NCI-H146 (cell line): Measurements from ENCODE around the gene DGKG.

Experiments
- DNase-seq: peaks from one replicate; lab custom pipeline; 2025; lab: John Stamatoyannopoulos, UW

The DGKG gene

DNA sequence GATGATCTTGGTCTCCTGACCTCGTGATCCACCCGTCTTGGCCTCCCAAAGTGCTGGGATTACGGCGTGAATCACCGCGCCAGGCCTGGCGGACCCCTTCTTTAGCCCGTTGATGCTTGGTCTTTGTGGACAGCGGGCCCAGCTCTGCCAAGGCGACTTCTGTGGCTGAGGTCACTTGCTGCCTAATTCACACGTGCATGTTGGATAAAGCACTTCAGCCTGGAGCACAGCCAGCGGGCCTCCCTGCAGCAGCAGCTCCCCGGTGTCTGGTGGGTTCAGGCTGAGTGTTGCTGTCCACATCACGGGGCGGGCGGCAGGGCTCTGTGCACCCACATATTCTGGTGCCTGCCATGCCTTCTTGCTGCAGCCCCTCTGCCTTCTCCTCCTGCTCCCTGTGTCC, 88.4 kb downstream of the DGKG start:
- no peak for DNase-seq

DNA sequence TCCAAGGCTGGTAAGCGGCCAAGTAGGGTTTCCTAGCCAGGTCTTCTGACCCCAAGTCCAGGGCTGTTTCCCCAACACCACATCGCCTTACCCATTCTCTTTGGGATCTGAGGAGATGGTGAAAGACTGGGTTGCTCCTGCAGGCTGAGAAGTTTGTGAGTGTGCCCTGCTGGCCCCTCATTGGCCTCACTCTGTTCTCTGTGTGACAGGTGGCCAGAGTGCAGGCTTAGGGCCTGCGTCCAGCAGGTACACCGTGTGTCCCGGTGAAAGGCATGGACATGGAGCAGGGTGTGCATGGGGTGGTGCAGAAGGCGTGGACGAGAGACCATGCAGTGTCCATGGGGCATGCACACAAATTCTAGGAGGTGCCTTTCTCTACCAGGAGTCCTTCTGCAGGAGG, 91.3 kb downstream of the DGKG start:
- DNase-seq: no peak

DNA sequence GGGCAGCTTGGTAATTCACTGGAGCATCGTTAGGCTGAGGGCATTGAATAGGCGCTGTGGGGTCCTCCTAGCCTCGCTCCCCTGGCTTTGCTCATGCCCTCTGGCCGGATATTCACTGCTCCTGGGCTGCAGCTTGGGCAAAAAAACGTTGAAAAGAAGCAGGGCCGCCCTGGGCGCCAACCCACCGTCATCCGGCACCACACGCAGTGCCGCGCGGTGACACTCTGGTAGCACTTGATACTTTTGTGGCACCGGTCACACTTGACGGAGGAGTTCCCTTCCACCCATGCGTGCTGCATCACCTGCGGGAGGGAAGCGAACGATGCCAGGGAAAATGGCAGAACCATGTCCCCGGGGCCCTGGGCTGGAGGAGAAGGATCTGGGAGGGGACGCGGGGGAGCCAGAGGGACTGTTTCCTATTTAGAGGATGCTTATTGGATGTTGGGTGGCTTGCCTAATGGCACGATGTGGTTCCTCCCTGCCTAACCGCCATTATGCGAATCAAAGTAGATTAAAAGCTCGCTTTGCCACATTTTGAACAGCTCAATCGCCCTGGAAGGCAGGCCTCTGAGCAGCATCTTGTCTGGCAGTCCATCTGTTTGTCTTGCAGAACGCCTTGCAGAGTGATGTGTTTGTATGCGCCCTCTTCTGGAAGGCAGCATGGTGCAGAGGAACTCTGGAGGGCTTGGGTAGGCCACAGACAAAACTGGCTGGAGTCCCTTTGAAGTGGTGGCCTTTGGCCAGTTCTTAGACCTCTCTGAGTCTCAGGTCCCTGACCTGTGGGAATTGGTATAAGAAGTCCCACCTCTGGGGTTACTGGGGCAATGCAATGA, 93.2 kb downstream of the DGKG start:
- no peak for DNase-seq

DNA sequence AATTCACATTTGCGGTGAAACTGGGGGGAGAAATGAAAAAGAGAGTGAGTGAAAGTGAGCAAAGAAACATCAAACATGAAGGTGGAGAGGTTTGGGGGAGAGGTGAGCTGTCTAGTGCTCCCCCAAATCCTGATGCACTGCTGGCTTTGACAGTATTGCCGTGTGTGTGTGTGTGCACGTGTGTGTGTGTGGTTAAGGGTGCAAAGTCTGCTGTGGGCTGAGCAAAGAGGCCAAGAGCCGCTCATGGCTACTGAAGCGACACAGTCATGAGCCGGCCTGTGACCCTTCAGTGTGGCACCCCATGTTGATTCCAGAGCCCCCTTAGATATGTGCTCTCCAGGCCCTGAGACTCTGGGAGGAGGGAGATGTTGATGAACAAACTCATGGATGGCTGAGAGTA, 94.3 kb downstream of the DGKG start:
- DNase-seq: no peak

DNA sequence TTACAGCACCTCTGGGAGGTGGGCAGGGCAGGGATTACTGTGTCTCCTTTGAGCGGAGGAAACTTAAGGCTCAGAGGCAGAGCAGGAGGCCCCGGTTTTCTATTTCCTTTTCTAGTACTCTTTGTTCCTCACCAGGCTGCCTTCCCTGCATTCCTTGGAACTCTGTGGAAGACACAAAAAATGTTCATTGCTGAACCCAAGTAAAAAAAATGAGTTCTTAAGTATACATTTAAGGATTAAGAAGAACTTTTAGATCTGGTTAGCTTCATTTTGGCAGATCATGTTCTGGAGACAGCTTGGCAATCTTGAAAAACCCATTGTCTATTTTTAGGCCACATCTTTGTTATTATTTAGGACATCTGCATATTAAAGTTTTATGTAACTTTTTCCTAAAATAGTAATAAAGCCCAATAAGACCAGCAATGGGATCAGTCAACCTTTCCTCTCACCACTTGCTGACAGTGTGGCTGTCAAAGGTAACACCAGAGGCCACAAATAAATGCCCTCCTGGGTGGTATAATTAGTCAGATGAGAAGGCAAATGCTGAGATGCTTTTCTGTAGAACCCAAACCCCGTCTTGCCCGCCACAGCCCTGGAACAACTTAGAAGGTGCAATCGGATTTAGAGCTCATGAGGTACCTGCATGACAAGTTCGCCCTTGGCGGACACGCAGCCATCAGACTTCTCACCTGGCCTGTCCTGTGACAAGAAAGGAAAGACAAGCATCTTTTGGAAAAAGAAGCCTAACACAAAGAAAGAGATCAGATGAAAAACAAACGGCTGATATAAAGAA, 97.2 kb downstream of the DGKG start:
- no peak for DNase-seq

DNA sequence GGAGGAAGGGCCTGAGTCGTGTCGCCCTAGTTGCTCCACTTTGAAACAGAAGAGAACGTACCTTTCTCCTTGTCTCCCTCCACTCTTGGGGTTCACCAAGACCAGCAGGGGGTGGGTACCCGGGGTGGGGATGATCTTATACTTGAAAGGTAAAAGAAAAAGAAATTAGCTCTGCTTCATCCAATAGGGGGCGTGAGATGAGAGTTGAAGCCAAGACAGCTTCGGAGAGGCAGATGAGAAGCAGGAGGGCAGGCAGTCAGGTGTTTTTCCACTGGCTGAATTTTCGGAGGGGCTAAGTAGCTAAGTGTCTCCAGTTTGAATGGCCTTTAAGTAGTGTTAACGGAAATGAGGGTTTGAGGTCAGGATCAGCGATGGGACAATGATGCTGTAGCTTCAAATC, 100.4 kb downstream of the DGKG start:
- no peak for DNase-seq

DNA sequence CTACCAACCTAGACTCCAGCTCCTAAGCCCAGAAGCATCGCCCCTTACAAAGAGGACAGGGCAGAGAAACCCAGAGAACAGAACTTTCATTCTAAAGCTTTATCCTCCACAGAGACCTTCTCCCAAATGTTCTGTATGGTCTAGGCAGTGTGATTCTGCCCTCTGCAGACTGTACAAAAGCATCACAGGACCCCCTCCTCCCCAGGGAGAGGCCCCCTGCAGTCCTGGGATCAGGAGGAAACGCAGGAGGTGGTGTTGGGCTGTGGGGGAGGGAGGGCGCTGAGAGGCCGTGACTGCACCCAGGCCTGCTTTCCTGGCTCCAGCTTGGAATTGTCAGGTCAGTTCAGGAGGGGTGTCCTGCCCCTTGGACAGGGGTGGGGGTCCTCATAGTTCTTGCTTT, 101.3 kb downstream of the DGKG start:
- DNase-seq: no peak

DNA sequence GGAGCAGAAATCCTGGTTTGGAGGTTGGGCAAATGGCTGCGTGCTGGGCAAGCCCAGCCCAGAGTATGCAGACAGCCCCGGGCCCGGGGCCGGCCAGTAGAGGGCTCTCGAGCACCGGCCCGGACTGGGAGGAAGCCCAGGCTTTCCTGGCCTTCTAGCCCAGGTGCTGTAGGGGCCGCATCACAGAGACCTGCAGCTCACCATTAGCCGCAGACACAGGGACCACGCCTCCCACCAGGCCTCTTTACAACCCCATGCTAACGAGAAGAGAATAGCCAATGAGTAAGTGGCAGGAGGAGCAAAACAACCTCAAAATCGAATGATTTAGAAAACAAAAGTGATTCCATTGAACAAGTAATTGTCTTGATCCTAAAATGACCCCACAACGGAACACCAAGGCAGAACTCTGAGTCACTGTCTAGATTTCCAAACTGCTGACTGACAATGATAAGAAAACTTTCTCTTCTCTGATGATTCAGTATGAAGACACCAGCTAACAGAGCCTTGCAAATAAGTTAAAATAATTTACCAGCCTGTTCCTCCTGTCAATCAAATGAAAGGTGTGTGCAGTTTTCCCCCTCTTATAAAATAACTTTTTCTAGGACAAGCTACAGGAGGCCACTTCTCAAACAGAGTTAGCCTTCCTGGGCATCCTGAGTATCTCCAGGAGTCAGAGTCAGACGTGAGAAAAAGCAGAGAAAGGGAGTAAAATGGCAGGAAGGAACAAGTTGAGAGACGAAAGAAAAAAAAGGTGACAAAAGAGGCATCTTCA, 102.2 kb downstream of the DGKG start:
- peak; percentile 70 for DNase-seq

DNA sequence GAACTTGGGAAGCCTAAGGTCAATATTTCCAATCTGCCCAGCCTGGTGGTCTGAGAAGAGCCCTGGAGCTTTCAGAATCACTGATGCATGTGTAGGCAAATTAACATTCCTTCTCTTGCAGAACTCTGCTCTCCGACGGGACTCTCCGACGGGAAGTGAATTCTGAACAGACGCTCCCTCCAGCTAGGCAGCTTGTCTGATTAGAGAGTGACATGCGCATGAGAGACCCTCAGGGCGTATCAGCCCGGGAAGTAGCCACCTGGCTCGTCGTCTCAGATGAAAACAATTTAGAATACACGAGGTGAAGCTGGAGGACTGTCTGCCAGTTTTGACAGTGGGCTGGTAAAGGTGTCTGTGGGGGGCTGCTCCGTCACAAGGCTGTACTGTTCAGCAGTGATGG, 103.1 kb downstream of the DGKG start:
- no peak for DNase-seq

DNA sequence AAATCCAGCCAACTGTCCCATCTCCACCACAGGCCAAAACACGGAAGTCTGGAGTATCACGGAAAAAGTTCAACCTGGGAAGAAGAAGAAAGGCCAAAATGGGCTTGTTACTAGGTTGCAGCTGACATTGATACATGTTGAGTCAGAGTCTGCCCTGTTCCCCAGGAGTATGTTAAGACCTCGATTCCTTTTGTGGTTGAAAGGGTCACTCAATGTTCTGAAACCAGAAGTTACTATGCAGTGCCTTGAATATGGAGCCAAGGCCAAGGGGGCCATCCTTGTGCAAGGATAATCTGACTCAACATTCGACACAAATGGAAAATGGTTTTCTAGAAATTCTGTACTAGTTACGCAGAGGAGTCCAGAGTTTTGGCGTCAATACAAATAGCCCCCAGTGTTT, 104.2 kb downstream of the DGKG start:
- no peak for DNase-seq

DNA sequence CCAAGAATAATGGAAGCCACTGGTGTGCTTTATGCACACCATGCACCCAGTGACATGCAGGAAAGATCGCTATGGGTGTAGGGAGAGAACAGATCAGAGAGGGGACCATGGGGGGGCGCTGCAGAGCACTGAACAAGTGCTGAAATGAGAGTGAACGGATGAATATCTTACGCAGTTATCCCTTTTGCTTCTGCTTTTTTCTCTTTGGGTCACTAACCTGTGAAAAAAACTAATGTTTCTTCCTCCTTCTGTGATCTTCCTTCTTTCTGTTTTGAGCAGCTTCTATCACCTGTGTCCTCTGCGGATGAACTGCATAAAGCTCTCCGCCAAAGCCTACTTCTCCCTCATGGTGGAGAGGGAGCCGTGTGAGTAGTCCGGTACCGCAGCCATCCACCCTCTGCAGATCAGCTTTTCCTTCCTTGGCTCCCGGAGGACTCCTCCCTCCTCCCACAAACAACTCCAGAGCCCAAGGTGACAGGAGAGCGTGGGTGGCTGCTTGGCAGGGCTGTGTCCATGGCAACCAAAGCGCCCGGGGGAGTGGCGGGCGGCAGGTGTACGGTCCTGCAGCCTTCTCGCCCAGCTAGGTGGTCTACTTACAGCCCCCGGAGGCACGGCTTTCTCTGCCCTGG, 106.2 kb downstream of the DGKG start:
- DNase-seq: peak; percentile 45

DNA sequence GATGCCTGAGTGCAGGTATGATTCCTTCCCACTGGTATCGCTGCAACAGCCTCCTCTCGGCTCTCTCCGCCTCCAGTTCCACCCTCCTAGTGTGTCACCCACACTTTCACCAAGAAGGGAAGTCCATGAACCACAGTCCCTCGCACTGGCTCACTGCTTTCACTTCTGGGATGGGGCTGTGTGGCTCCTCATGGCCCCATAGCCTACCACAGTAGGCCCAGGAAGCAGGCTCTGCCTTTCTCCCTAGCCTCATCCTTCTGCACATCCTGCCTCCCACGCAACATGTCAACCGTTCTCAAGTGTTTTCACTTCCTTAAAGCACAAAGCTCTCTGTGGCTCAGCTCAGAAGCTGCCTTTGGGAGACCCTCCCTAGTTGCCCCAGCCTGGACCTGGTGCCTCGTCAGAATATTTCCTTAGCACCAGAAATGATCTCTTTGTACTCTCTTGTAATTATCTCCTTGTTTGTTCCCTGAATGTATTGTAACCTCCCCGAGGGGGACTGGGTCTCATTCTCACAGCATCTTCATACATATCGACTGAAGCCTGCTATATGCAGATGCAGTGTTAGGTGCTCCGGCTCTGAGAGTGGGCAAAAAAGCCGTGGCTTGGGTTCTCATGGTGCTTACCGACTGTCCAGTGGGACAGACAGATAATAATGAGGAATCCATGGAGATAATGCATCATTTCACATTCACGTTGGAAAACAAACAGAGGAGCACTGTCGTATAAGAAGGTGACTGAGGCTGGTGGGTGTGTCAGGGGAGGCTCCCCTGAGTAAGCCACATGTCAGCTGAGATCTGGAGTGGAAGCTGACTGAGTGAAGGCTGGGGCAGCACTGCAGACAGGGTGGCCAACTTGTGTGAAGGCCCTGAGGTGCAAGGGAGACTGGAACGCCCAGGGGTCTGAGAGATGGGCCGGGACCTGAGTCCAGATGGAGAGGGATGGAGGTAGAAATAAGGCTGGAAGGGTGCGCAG, 107.1 kb downstream of the DGKG start:
- no peak for DNase-seq

DNA sequence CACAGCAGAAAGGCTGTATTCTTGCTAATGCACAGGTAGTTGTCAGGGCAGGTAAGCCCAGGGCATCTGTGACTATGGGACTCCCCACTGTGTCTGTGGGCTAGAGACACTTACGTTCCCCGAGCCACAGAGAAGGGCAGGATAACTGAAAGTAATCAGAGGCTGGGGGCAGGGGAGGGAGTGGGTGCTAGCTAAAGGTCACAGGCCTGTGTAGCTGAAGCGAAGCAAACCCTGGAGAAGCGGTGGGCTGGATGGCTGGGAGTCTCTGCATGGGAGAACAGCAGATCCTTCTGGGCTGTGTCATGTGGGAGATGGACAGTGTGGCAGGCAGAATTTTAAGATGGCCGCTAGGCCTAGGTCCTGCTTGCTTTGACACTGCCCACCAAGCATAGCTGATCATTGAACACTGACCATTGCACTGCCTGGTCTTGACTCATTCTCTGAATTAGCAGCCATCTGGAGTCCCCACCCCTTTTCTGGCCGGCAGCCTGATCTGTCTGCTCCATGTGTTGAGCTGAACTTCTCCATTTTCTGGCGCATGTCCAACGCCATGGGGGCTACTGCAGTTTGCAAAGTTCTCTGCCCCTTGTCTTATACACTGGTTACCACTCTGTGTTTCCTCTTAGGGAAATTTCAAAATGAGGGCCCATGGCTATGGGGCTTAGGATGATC, 110.0 kb downstream of the DGKG start:
- DNase-seq: no peak

DNA sequence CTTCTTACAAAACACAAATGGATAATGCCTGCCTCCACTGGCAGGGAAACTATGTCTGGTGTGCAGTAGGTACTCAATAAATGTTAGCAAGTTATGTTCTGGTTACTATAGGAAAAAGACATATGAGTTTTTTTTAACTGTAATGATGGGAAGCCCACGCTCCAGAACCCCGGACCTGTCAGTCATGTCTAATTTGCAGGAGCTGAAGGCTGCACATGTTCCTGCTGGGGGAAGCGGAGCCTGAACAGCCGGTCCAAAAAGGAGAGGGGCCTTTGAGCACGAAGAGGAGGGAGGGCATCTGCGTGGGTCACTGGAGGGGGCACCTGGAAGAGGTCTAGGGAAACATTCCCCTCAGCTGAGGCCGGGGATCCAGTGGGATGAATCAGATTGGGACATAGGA, 113.2 kb downstream of the DGKG start:
- no peak for DNase-seq

DNA sequence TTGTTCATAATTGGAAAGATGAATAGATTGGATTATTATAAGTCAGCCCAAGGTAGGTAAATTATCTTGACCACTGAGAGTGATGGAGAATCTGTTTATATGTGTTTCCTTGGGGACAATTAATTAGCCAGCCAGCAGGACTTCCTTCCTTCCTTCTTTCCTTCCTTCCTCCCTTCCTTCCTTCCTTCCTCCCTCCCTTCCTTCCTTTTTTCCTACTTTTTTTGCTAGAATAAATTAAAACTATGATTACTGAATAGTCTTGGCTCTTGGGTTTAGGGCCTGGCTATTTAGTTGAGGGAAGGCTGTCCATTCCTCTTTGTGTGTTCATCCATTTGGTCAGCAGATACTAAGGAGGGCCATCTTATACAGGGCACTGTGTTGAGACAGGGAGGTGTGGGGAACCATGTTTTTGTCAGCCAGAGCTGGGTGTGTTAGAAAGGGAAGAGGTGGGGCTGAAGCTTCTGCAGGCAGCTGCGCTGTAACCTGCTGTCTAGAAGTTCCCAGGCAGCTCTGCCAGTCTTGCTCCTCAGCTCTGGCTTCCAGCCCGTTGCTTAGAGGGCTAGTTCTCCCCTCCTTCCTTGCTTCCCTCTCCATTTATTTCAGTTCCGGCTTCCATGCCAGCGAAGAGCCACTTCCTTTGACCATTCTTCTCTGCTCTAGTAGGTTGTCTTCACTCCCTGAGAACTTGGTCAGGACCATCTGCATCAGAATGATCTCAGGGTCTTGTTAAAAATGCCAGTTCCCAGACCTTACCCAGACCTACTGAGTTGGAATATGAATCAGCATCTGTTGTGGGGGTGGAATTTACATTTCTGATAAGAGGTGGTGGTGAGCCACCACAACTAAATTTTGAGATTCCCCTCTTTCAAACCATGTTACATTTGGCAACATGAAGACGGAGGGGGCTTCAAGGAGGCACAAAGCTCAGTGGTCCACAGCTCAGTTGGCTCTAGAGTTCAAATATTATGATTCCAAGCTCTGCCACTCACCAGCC, 113.9 kb downstream of the DGKG start:
- DNase-seq: no peak

DNA sequence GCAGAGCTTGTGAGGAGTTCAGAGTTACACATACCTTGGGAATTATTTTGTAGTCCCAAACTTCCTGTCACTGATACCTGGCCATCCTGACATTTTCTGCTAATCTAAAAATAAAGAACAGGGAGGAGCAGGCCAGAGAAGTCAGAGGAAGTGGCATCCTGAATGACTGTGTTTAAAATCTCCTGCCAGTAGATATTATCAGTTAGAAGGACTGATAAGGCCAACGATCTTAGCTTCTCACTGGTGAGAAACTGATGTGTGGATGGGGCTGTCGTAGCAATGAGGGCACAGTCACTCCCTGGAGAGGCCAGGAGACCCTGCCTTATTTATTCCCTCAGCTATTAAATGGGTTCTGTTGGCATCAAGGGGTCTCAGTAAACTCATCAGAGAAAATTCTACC, 115.1 kb downstream of the DGKG start:
- no peak for DNase-seq

DNA sequence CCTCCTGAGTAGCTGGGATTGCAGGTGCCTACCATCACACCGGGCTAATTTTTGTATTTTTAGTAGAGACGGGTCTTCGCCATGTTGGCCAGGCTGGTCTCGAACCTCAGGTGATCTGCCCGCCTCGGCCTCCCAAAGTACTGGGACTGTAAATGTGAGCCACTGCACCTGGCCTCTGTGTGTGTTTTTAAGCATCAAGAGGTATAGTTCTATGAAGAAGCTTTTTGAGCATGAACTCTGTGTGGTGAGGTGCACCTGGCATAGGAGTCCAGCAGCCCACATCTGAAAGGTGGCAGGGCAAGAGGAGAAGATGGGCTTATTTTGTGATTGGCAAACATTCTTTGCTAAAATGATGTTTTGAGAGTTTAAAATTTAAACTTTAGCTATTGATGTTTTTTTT, 118.0 kb downstream of the DGKG start:
- no peak for DNase-seq

DNA sequence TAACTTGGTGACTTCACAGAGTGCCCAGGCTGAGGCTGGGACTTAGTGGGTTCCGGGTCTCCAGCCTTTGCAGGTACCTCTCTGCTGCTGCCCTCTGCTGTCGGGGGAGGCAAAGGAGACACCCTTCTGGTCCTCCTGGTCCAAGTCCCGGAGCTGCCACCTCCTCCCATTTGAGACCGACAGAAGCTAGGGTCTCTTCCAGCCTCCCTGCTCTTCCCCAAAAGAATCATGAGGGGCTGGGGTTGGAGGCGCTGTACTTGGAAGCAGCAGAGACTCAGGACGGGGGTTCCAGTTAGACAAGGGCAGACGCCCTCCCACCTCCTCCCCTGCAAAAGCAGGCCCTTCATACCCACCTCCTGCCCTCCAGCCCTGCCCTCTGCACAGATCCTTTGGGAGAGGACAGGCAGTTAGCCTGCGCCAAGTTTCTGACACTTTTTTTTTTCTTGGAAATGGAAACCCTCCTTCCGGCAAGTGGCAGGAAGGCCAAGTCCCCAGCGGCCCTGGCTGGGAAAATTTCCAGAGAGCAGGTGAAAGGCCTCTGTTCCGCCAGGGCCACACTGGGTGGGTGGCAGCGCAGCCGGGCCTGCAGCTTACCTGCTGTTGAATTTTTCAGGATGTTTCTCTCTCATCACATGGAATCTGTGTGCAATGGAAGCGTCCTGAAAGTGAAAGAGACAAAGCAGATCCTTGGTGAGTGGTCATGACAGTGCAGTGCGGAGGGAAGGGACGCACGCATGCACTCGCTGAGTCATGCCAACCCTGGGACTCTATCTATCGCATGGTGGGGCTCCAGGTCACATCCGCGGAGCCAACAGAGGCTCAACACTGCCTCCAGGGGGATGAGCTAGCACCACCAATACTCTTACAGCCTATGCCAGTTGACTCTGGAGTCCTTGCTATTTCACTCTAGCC, 119.9 kb downstream of the DGKG start:
- DNase-seq: peak; percentile 36
